ENCODE data around the gene KDM4B. TPM values are rescaled to one million over a fixed set of nuclear protein-coding genes. Genes with fewer than 3 reads are reported as not detected.

The KDM4B gene
- total and polyA plus RNA-seq, 10 of the 15 experiments (the other 5 are each of a cell fraction or from before 2014, with no cell fraction given), result 0.47 to 49.6 (median 16.2) TPM

- TF ChIP-seq MEF2B (IDR thresholded peaks at IDR 0.05; ENCODE audit: partially characterized antibody, poor library complexity, severe bottlenecking), result peak; percentile 46
- TF ChIP-seq RELB (IDR thresholded peaks at IDR 0.05; ENCODE audit: low read depth), result peak; percentile 80
- TF ChIP-seq MTA2 (IDR thresholded peaks at IDR 0.05; ENCODE audit: low read depth), result no peak; the same call in 1 of the 2 replicates
- TF ChIP-seq CHD1 (IDR thresholded peaks at IDR 0.05; ENCODE audit: low read depth, low read length), result peak; percentile 93; the same call in 1 of the 2 replicates
- peak; percentile 16; the same call in 1 of the 2 replicates for TF ChIP-seq TARDBP (IDR thresholded peaks at IDR 0.05; ENCODE audit: borderline replicate concordance)
- TF ChIP-seq USF2 (IDR thresholded peaks at IDR 0.05; ENCODE audit: borderline replicate concordance, low read depth, low read length), result peak; percentile 71
- TF ChIP-seq DPF2 (IDR thresholded peaks at IDR 0.05), result no peak; the same call in 1 of the 2 replicates
- peak; percentile 53 to 85; a peak in 2 of 4 replicates for TF ChIP-seq EP300 (IDR thresholded peaks at IDR 0.05; ENCODE audit: borderline replicate concordance in 1 of 2, control insufficient read depth in 1 of 2, low read depth in 2 of 2, low read length in 2 of 2)
- TF ChIP-seq NBN (IDR thresholded peaks at IDR 0.05), result 0 out of 2 replicates have a peak, but pooled peaks have one; percentile 80
- TF ChIP-seq, protein P1, sequence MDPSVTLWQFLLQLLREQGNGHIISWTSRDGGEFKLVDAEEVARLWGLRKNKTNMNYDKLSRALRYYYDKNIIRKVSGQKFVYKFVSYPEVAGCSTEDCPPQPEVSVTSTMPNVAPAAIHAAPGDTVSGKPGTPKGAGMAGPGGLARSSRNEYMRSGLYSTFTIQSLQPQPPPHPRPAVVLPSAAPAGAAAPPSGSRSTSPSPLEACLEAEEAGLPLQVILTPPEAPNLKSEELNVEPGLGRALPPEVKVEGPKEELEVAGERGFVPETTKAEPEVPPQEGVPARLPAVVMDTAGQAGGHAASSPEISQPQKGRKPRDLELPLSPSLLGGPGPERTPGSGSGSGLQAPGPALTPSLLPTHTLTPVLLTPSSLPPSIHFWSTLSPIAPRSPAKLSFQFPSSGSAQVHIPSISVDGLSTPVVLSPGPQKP (IDR thresholded peaks at IDR 0.05; ENCODE audit: low read depth, low read length), result no peak
- TF ChIP-seq REST (IDR thresholded peaks at IDR 0.05; ENCODE audit: low read depth, low read length), result no peak
- TF ChIP-seq RELA (IDR thresholded peaks at IDR 0.05; ENCODE audit: borderline replicate concordance, partially characterized antibody), result peak; percentile 52
- no peak for TF ChIP-seq HSF1 (IDR thresholded peaks at IDR 0.05; ENCODE audit: low read depth, low read length)
- TF ChIP-seq BCLAF1 (IDR thresholded peaks at IDR 0.05), result peak; percentile 66; the same call in 1 of the 2 replicates
- peak; percentile 38; the same call in 1 of the 2 replicates for TF ChIP-seq TCF3 (IDR thresholded peaks at IDR 0.05; ENCODE audit: borderline replicate concordance, insufficient read depth, low read depth, low read length)
- TF ChIP-seq CREB1 (IDR thresholded peaks at IDR 0.05; ENCODE audit: low read depth), result peak; percentile 85
- TF ChIP-seq ZNF217 (IDR thresholded peaks at IDR 0.05), result no peak
Observed at GRCh38 chr19:5130371-5131030, 161.6 kb downstream of the KDM4B start (continued).

All from GM12878 (cell line).